Measurements from ENCODE around the gene CREG1. TPM values are rescaled to one million over a fixed set of nuclear protein-coding genes. Genes with fewer than 3 reads are reported as not detected.
A peak's percentile ranks its signal among the peaks of the same experiment; 100 is the strongest.

The CREG1 gene
- 10 to 100 TPM; 11.7 to 15.1 TPM for total RNA-seq

DNA sequence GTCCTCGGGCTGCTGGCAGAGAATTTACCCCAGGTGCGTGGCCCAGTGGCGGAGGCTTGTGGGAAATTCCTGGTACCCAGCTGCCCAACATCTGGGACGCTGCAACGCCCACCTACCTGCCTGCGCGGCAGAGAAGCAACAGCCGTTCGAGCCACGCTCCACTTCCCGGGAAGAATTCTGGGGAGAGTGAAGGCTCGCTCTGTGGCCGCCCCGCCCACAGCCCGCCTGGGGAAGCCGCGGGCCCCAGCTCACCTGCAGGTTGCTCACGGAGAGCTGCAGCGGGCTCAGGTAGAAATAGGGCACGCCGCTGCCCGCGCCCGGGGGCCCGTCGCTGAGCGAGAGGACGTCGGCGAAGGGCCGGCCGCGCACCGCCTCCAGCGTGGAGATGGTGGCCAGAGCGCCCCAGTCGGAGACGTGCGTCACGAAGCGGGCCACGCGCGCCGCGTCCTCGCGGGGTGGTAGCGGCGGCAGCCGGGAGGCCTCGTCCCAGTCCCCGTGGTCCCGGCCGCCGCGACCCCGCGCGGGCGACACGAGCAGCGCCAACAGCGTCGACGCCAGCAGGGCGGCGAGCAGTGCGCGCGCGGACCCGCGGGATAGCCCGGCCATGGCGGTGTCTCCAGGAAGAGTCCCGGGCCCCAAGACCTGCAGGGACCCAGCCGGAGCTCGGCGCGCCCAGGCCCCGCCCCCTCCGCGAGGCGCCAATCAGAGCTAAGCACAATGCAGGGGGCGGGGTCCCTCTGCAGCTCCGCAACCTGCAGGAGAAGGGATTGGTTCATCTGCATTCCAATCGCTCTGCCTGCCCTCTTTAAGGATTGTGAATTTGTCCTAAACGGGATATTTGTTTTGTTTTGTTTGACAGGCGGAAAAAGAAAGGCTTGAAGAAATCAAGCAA lies at the start of gene CREG1:
CREG1 (minus strand) TSS at position 627 of the 892 bp plus-strand sequence.
- Mint-ChIP-seq H3K9me3 (no peaks in the 10 kb centered on the region), H3K27ac (peak within 1 kb of the TSS; percentile 39 to 62), H3K36me3 (no peaks in the 10 kb centered on the region)
- peak; percentile 99 to 100 for ATAC-seq
- DNase-seq (ENCODE audit: low spot score in 2 of 2): peak; percentile 91 to 94

DNA sequence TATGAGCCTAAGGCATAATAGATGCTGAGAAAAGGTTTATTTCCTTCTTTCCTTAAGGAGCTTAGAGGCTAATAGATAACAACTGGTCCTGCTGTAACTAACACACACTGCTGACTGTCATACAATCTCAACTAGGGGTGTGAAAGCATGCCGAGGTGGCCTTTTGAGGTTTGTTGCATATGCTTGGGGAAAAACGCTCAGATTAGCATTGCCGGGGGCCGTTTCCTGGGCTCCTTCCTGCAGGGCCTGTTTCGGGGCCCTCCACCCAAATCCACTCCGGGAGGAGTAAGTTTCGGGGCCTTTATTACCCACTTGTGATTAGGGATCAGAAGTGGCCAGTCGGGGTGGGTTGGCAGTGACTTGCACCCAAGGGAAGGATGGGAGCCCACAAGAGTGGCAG lies 49.3 kb upstream of the CREG1 start:
- Mint-ChIP-seq H3K9me3 (peaks cover 8% of the 10 kb centered on the region in 2 donors), H3K36me3 (peaks cover 11% of the 10 kb centered on the region in 2 donors), H3K27ac (peak overlapping the region in 1 of 2 donors; percentile 91)
- DNase-seq (ENCODE audit: low spot score in 2 of 2) (no peak), ATAC-seq (no peak)

DNA sequence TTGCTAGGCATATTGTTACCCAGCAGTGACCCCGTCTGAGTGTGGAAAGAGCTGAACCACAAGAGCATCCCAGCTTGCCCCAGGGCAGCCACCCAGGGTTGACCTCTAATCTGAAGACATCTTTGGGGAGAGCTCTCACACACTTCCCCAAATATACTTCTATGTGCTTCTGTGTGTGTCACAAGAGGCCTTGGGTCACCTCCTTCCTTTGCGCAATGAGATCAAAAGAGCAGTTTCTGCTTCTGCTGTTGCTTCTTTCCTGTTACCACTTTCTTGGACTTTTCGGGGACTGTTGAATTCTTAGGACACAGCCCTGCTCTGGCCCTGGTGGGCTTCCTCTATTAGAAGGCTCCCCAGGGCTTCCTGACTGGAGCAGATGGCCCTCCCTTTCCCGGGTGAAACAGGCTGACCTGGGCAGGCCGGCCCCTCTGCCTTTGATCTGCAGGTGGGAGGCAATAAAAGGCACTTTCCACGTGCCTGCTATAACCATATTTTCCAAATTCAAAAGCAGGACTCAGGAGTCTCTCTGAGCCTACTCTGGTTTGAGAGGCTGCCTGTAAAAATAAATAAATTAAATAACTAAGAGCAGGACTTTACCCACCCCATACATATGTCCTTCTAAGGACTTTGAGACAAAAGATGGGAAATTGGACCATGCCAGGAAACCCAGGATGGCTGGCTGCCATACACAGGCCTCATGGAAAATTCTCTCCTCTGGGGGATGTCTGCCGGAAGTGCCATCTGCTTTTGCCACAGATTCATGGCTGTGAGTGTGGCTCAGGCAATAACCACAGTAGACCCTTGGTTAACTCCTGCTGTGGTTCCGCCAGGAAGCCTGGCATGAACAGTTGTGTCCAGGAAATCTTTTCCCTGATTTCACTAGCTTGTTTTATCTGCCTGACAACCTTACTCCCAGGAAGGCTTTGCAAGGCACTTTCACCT lies 48.2 kb upstream of the CREG1 start:
- peaks cover under 1% of the 10 kb centered on the region in 2 donors for H3K9me3 Mint-ChIP-seq
- H3K36me3 Mint-ChIP-seq: peaks cover 2% of the 10 kb centered on the region in 2 donors
- peak overlapping the region; percentile 90 to 91 for H3K27ac Mint-ChIP-seq
- DNase-seq (ENCODE audit: low spot score in 2 of 2): no peak
- peak; percentile 2 to 67 for ATAC-seq

DNA sequence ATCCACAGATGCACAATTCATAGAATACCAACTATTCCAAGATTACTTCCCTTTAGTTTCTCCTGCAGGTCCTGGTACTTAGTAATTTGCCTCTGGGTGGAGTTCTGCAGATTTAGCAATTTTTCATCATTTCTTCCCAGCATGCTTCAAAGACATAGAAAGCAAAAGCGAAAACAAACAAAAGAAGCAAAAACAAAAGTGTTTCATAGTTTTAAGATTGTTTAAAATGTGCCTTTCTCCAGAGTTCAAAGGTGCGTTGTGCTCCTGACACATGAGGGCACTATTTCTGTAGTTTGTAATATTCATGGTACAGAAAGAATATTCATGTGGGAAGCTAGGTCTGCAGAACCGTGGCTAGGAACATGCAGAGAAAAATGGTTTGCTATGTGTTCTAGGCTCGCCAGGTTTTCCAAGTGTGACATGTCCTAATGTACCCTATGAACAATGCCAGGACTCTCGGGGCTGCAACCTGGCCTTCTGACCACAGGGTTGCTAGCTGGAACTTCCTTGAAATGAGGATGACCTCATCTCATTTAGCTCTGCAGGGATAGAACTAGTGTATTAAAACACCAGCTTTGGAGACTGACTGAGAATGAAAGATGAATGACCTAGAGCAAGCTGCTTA lies 46.5 kb upstream of the CREG1 start:
- H3K9me3 Mint-ChIP-seq: no peaks in the 10 kb centered on the region
- no peaks in the 10 kb centered on the region for H3K36me3 Mint-ChIP-seq
- DNase-seq (ENCODE audit: low spot score in 2 of 2): peak in 1 of 2 donors; percentile 20
- peak; percentile 82 to 88 for ATAC-seq
- H3K27ac Mint-ChIP-seq: peak overlapping the region; percentile 41 to 91

DNA sequence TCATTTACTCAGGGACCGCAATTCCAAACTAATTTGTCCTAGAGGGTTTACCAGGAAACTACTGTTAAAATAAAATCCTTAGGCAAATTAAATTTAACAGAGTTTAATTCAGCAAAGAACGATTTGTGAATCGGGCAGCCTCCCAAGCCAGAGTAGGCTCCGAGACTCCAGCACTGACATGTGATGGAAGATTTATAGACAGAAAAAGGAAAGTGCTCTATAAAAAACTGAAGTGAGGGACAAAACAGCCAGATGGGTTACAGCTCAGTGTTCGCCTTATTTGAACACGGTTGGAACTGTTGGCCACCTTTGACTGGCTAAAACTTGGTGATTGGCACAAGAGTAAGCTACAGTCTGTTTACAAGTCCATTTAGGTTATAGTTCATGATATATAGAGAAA lies 41.3 kb upstream of the CREG1 start:
- Mint-ChIP-seq H3K36me3 (no peaks in the 10 kb centered on the region), H3K27ac (no peak overlapping the region), H3K9me3 (no peaks in the 10 kb centered on the region)
- no peak for DNase-seq (ENCODE audit: low spot score in 2 of 2)
- no peak for ATAC-seq

DNA sequence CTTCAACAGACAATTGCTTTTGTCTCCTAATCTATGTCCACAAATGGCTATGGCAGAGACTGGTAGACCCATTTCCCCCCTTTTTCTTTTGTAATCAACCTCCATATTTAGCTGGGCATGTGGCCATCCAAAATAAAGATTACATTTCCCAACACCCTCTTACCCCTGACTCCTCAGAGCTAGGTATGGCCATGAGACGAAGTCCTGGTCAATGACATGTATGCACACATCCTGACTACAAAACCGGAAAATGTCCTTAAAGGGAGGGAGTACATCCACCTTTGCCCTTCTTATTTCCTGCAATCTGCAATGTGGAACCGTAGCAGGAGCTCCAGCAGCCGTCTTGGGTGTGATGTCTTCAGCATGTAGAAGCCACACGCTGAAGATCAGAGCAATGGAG lies 40.3 kb upstream of the CREG1 start:
- no peak for ATAC-seq
- no peak overlapping the region for H3K27ac Mint-ChIP-seq
- no peak for DNase-seq (ENCODE audit: low spot score in 2 of 2)
- no peaks in the 10 kb centered on the region for H3K36me3 Mint-ChIP-seq
- no peaks in the 10 kb centered on the region for H3K9me3 Mint-ChIP-seq

DNA sequence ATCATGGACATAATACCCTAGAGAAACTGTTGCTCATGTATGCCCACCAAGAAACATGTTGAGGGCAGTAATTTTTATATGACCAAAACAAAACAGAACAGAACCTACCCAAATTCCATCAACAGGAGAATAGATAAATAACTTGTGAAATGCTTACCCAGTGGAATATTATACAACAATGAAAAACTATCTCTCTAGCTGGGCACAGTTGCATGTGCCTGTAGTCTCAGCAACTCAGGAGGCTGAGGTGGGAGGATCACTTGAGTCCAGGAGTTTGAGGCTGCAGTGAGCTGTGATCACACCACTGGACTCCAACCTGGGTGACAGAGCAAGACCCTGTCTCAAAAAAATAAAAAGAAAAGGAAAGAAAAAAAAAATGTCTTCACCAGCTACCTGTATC lies 38.9 kb upstream of the CREG1 start:
- H3K9me3 Mint-ChIP-seq: no peaks in the 10 kb centered on the region
- ATAC-seq (no peak), DNase-seq (ENCODE audit: low spot score in 2 of 2) (no peak)
- no peaks in the 10 kb centered on the region for H3K36me3 Mint-ChIP-seq
- peak overlapping the region in 1 of 2 donors; percentile 28 for H3K27ac Mint-ChIP-seq

DNA sequence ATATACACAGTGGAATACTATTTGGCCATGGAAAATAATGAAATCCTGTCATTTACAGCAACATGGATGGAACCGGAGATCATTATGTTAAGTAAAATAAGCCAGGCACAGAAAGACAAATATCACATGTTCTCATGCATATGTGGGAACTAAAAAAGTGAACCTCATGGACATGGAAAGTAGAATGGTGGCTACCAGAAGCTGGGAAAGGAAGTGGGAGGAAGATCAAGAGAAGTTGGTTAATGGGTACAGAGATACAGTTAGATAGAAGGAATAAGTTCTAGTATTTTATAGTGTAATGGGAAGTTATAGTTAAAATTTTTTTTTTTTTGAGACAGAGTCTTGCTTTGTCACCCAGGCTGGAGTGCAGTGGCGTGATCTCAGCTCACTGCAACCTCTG lies 34.8 kb upstream of the CREG1 start:
- no peak for ATAC-seq
- Mint-ChIP-seq H3K27ac (no peak overlapping the region), H3K36me3 (no peaks in the 10 kb centered on the region), H3K9me3 (no peaks in the 10 kb centered on the region)
- DNase-seq (ENCODE audit: low spot score in 2 of 2): no peak

DNA sequence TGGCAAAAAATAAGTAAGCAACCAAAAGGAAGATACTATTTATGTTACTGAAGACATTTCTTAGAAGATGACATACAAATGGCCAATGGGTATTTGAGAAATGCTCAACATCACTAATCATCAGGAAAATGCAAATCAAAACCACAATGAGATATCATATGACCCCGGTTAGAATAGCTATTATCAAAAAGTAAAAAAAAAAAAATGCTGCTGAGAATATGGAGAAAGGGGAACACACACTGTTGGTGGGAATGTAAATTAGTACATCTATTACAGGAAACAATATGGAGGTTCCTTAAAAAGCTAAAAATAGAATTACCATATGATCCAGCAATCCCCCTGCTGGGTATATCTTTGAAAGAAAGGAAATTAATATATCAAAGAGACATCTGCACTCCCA lies 34.3 kb upstream of the CREG1 start:
- Mint-ChIP-seq H3K36me3 (no peaks in the 10 kb centered on the region), H3K27ac (no peak overlapping the region), H3K9me3 (no peaks in the 10 kb centered on the region)
- ATAC-seq: no peak
- no peak for DNase-seq (ENCODE audit: low spot score in 2 of 2)

DNA sequence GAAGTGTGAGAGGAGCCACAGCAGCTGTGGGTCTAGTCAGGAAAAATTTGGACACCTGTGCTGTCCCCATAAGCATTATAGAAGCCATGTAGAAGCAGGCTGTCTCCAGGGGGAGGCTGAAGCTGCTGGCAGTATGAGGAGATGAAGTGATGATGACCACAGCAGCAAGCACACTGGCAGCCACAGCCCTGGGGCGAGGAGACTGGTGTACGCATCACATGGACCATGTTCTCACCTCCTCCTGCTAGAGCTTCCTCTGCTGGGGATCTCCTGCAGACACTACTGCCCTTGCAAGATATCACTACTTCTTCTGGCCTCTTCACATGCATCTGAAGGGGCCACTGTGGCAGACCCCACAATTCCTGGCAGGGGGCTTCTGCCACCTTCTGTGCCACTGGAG lies 33.8 kb upstream of the CREG1 start:
- Mint-ChIP-seq H3K36me3 (no peaks in the 10 kb centered on the region), H3K27ac (no peak overlapping the region), H3K9me3 (no peaks in the 10 kb centered on the region)
- ATAC-seq: no peak
- no peak for DNase-seq (ENCODE audit: low spot score in 2 of 2)

DNA sequence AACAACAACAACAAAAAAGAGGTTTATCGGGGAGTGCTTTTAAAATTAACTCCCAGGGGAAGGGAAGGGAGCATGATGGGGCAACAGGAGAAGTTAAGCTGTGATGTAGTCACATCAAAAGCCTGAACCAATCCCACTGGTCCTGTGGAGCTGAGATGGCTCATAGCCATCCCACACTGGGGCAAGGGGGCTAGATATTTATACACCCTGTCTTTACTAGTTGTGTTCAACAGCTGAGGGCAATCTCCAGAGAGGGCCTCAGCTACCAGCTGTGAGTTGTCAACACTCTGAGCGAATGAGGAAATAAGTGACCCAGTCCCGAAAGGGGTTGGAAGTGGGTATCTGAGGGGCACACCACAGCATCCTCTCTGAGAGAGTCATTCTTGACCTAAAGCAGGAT lies 31.0 kb upstream of the CREG1 start:
- no peaks in the 10 kb centered on the region for H3K9me3 Mint-ChIP-seq
- H3K36me3 Mint-ChIP-seq: no peaks in the 10 kb centered on the region
- DNase-seq (ENCODE audit: low spot score in 2 of 2) (no peak), ATAC-seq (no peak)
- peak overlapping the region in 1 of 2 donors; percentile 34 for H3K27ac Mint-ChIP-seq

DNA sequence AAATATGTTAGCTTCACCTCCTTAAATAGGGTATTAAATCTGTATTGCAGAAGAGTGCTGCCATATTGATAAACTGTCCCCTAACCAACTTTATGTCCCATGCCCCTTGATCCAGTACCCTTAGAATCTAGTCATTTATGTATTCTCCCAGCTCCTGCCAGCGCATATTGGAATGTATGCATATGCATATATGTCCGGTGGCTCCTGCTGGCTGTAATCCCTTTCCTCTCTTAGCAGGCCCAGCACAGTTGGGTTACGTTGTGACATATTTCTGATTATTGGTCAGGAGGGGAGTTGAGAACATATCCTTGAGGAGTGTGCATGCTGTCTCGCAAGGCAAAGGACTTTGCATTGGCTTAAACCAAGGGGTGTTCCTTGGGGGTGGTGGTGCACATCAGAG lies 29.2 kb upstream of the CREG1 start:
- Mint-ChIP-seq H3K36me3 (no peaks in the 10 kb centered on the region), H3K9me3 (no peaks in the 10 kb centered on the region), H3K27ac (no peak overlapping the region)
- DNase-seq (ENCODE audit: low spot score in 2 of 2) (no peak), ATAC-seq (no peak)

DNA sequence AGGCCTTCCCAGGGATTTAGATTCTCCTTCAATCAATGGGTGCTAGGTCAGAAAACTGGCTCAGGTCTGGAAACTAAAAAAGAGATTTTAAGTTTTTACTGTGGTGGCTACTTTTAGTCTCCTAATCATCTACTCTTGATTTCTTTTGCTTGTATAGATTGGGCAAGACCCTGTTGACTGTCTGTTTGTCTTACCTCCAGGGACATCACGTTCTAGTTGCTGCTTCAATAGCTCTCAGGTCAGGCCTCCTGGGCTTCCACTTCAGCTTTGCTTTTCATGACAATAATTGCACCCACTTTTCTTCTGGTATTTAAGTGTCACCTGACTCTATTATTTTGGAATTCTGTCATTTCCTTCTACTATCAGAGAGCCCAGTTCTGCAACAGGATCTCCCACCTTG lies 28.5 kb upstream of the CREG1 start:
- ATAC-seq: no peak
- H3K27ac Mint-ChIP-seq: no peak overlapping the region
- no peaks in the 10 kb centered on the region for H3K9me3 Mint-ChIP-seq
- no peaks in the 10 kb centered on the region for H3K36me3 Mint-ChIP-seq
- no peak for DNase-seq (ENCODE audit: low spot score in 2 of 2)

DNA sequence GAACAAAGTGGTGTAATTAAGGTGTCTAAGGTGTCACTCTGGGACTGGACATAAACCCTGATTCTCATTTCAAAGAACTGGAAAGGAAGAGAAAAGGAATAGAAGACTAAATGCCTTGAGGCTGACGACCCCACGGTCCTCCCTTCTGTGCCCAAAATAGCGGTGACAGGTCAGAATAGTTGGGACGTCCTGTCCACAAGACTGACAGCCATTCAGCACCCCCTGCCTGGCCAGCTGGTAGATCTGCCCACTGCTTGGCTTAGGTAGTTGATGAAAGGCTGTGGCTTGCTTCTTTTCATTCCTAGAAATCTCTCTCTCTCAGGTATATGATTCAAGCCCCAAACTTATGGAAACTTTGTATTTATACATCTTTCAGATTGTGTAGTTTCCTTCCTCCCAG lies 26.4 kb upstream of the CREG1 start:
- Mint-ChIP-seq H3K9me3 (no peaks in the 10 kb centered on the region), H3K36me3 (no peaks in the 10 kb centered on the region), H3K27ac (no peak overlapping the region)
- ATAC-seq: peak in 1 of 2 donors; percentile 26
- DNase-seq (ENCODE audit: low spot score in 2 of 2): no peak

DNA sequence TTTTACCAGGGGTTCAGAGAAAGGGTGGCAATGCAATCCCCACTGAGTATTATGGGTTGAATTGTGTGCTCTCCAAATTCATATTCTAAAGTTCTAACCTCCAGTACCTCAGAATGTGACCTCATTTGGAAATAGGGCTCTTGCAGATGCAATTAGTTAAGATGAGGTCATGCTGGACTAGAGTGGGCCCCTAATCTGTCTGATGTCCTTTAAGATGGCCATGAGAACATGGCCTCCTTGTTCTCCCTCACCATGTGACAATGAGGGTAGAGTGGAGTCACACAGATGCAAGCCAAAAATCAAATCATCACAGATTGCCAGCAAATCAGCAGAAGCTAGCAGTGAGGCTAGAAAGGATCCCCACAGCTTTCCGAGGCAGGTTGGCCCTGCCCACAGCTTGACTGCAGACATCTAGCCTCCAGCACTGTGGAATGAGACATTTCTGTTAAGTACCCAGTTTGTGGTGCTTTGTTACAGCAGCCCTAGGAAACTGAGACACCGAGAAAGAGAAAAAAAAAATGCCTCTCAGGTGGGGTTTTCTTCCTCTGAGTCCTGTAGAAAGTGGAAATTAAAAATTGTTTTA lies 25.5 kb upstream of the CREG1 start:
- Mint-ChIP-seq H3K9me3 (no peaks in the 10 kb centered on the region), H3K27ac (no peak overlapping the region), H3K36me3 (peaks cover 0 to 5% of the 10 kb centered on the region in 2 donors)
- DNase-seq (ENCODE audit: low spot score in 2 of 2) (no peak), ATAC-seq (no peak)

DNA sequence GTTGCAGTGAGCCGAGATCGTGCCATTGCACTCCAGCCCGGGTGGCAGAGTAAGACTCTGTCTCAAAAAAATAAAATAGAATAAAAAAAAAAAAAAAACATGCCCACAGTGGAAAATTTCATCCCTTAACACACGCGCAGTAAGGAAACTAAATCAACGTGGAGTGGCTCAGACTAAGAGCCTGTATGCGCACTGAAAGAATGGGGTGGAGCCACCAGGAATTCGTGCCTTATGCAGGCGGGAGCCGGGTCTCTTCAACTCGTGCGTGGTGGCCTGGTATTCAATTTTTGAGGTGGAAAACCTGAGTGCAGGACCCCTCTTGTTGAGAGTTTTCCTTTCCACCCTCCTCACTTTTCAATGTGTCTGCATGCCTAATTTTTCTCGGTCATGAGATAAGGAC lies 22.1 kb upstream of the CREG1 start:
- no peaks in the 10 kb centered on the region for H3K9me3 Mint-ChIP-seq
- DNase-seq (ENCODE audit: low spot score in 2 of 2): no peak
- no peak for ATAC-seq
- peaks cover 0 to 5% of the 10 kb centered on the region in 2 donors for H3K36me3 Mint-ChIP-seq
- H3K27ac Mint-ChIP-seq: no peak overlapping the region

Data from activated naive CD4-positive, alpha-beta T cell treated with anti-CD3 and anti-CD28 coated beads, Interleukin-2, amount 50 U/mL, for 72 hours (primary cell).